Tibial nerve (tissue), 4 donors: ENCODE data around the gene BTBD9. TPM values are rescaled to one million over a fixed set of nuclear protein-coding genes. Genes with fewer than 3 reads are reported as not detected.

Experiments used
- DNase-seq, 2 donors: peaks; one replicate each; pipeline ENCODE4 v3.0.0-alpha.2; 2019; ENCODE audit warnings: low spot score in 2 of 2
- H3K27ac ChIP-seq, 4 donors: fragments of 200-600 bp; sonication (generic) in 3 of 4; one replicate each; pipeline ENCODE4 v1.5.1; 2017 to 2019; ENCODE audit warnings: mild to moderate bottlenecking in 1 of 4
- H3K27me3 ChIP-seq, 2 donors: fragments of 200-600 bp; sonication (generic) in 1 of 2; one replicate each; pipeline versions ENCODE4 v1.5.1 to v1.6.0; 2017 to 2019
- H3K36me3 ChIP-seq, 3 donors: fragments of 200-600 bp; sonication (generic); one replicate each; pipeline ENCODE4 v1.5.1; 2018 to 2019
- H3K4me1 ChIP-seq, 4 donors: fragments of 200-600 bp; sonication (generic) in 3 of 4; one replicate each; pipeline ENCODE4 v1.5.1; 2017 to 2019
- H3K4me3 ChIP-seq, 4 donors: fragments of 200-600 bp; sonication (generic) in 3 of 4; one replicate each; pipeline ENCODE4 v1.5.1; 2017 to 2019; ENCODE audit warnings: mild to moderate bottlenecking in 1 of 4, moderate library complexity in 1 of 4
- H3K9me3 ChIP-seq, 4 donors: fragments of 200-600 bp; sonication (generic) in 3 of 4; one replicate each; pipeline ENCODE4 v1.5.1; 2017 to 2019
- EP300 ChIP-seq, 2 donors: sonication (generic); formaldehyde crosslinking; IDR thresholded peaks; one replicate each; pipeline ENCODE4 v1.6.1; 2017; ENCODE audit warnings: antibody characterized with exemption in 2 of 2, mild to moderate bottlenecking in 1 of 2
- POLR2A ChIP-seq, 2 donors: fragments of 450-650 bp; IDR thresholded peaks; one replicate each; pipeline ENCODE4 v1.6.1; 2017; ENCODE audit warnings: antibody characterized with exemption in 2 of 2, mild to moderate bottlenecking in 2 of 2, moderate library complexity in 2 of 2
- WGBS, 2 donors: methylation state at CpG; one replicate each; pipeline ENCODE4 v1.1.5; 2018; 5-methylcytosine and 5-hydroxymethylcytosine counted together
- total RNA-seq, 4 donors: library from RNA; depleted of rRNA; stranded (reverse); fragments of >200 nt; gene quantifications; one replicate each; pipeline ENCODE4 v1.1.0, GENCODE V29; 2016
- TF ChIP-seq, protein P1 (sequence below), 5 experiments: fragments of 200-600 bp in 3 of 5; fragments of 450-650 bp in 2 of 5; sonication (generic) in 3 of 5; IDR thresholded peaks; one replicate each; pipeline ENCODE4 v1.5.1; 2016 to 2019; ENCODE audit warnings: antibody characterized with exemption in 5 of 5, mild to moderate bottlenecking in 3 of 5, moderate library complexity in 2 of 5

BTBD9 gene
- total RNA-seq, 4 donors from 2014 or later, result 7.5 to 23.9 (median 10.7) TPM

DNA sequence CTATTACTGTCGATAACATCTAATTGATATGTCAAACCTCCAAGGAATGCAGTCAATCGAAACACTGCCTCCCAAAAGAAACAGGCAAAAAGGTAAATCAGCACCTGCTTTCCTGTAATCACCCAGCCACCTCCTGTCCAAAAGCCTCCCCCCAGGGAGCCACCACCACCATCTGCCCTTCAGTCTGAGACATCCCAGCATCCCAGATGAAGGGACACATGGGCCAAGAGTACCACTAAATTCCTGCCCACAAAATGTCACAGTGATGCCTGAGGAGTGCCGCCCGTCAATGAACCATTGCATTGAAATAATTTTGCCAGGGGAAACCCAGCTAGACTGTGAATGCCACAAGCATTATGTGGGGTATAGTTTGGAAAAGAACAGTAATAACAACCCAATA lies 418.5 kb downstream of the BTBD9 start:
- Histone ChIP-seq H3K27ac (peak overlapping the region in 1 of 4 donors; percentile 45), H3K4me1 (peaks cover 0 to 5% (median 0%) of the 10 kb centered on the region in 4 donors)
- 85 to 95% methylated on average over 4 of the region's 4 CpGs for WGBS, 2 donors

DNA sequence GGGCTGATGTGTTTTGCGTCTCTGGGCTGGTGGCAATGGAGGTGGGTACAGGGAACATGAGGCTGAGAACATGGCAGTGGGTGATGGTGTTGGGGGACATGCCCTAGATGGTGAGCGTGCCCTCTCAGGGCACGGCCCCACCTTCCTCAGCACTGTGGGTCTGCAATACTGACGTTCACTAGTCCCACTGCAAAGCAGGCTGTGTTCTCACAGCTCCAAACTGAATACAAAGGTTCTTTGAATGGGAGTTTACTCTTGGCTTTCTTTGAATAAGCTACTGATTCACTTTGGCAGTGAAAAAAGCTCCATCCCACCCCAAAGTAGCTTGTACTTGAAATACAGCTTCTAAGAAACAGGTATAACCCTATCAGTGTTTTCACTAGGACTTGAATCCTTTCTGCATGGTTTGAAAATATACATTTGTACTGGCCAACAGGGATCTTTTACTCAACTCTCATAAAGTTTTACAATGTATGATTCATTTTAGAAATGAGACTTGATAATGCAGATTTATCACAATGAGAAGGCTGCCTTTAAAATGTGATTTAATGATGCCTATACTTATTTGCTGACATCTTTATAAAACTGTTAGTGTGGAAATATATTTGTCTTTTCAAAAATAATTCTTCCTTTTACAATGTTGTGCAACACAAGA lies 419.5 kb downstream of the BTBD9 start:
- Histone ChIP-seq H3K4me3 (no peak overlapping the region), H3K36me3 (no peaks in the 10 kb centered on the region), H3K27me3 (no peaks in the 10 kb centered on the region), H3K9me3 (no peaks in the 10 kb centered on the region), H3K27ac (peak overlapping the region in 2 of 4 donors; percentile 3 to 6), H3K4me1 (peaks cover 0 to 3% (median 0%) of the 10 kb centered on the region in 4 donors)
- no peak for TF ChIP-seq POLR2A (IDR thresholded peaks at IDR 0.05)
- TF ChIP-seq EP300 (IDR thresholded peaks at IDR 0.05), result peak in 1 of 2 donors; percentile 22
- DNase-seq, result no peak
- WGBS, 2 donors, result 57 to 61% methylated on average over 4 of the region's 4 CpGs

More for the DNA sequence above, 418.5 kb downstream of the BTBD9 start:
- Histone ChIP-seq H3K4me3 (no peak overlapping the region), H3K27me3 (no peaks in the 10 kb centered on the region), H3K36me3 (no peaks in the 10 kb centered on the region), H3K9me3 (no peaks in the 10 kb centered on the region)
- TF ChIP-seq, protein P1, sequence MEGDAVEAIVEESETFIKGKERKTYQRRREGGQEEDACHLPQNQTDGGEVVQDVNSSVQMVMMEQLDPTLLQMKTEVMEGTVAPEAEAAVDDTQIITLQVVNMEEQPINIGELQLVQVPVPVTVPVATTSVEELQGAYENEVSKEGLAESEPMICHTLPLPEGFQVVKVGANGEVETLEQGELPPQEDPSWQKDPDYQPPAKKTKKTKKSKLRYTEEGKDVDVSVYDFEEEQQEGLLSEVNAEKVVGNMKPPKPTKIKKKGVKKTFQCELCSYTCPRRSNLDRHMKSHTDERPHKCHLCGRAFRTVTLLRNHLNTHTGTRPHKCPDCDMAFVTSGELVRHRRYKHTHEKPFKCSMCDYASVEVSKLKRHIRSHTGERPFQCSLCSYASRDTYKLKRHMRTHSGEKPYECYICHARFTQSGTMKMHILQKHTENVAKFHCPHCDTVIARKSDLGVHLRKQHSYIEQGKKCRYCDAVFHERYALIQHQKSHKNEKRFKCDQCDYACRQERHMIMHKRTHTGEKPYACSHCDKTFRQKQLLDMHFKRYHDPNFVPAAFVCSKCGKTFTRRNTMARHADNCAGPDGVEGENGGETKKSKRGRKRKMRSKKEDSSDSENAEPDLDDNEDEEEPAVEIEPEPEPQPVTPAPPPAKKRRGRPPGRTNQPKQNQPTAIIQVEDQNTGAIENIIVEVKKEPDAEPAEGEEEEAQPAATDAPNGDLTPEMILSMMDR (IDR thresholded peaks at IDR 0.05), result no peak
- no peak for TF ChIP-seq EP300 (IDR thresholded peaks at IDR 0.05)
- TF ChIP-seq POLR2A (IDR thresholded peaks at IDR 0.05), result no peak
- no peak for DNase-seq

DNA sequence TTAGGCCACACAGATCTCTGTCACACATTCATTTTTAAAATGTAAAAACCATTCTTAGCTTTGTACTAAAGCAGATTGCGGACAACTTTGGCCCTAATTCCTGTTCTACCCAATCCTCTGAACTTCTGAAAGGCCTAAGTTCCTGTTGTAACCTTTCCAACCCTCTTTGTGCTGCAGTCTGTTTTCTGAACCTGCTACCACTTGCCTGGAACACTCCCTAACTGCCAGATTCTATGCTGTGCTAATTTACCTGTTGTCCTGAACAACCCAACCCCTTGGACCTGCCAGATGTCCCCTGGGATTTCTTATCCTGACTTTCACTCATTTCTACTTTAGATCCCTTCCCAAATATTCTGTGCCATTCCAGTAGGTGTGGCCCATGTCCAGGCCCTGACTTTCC lies 421.5 kb downstream of the BTBD9 start:
- TF ChIP-seq EP300 (IDR thresholded peaks at IDR 0.05) (no peak), POLR2A (IDR thresholded peaks at IDR 0.05) (no peak)
- TF ChIP-seq, protein P1 (IDR thresholded peaks at IDR 0.05), result no peak
- no peak for DNase-seq
- Histone ChIP-seq H3K9me3 (no peaks in the 10 kb centered on the region), H3K36me3 (no peaks in the 10 kb centered on the region), H3K27me3 (no peaks in the 10 kb centered on the region), H3K27ac (no peak overlapping the region), H3K4me3 (no peak overlapping the region), H3K4me1 (peaks cover 0 to 20% (median 7%) of the 10 kb centered on the region in 4 donors)
- WGBS, 2 donors, result 100% methylated on average over 1 of the region's 1 CpG

DNA sequence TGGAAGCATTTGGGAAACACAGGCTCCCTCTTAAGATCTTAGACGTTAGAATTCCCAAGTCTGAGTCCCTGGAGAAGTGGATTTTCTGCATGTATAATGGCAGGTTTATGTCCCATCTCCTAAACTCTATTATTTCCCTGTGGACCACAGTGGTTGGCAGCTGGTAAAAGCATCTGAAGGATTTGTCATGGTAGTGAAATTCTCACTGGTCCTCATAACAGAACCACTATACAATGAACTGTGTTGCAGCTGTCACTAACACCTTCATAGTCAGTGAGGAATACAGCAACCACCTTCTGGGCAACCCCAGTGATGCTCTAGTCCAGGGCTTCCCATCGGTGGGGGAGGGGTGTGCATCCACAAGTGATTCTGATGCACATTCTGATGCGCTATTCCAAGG lies 423.3 kb downstream of the BTBD9 start:
- H3K36me3 ChIP-seq, result no peaks in the 10 kb centered on the region
- 90 to 94% methylated on average over 3 of the region's 3 CpGs for WGBS, 2 donors
- no peak overlapping the region for H3K27ac ChIP-seq
- no peaks in the 10 kb centered on the region for H3K9me3 ChIP-seq
- DNase-seq, result no peak
- no peak for TF ChIP-seq POLR2A (IDR thresholded peaks at IDR 0.05)
- TF ChIP-seq EP300 (IDR thresholded peaks at IDR 0.05), result no peak
- TF ChIP-seq, protein P1 (IDR thresholded peaks at IDR 0.05), result no peak
- H3K4me1 ChIP-seq, result peaks cover 0 to 38% (median 17%) of the 10 kb centered on the region in 4 donors
- H3K27me3 ChIP-seq, result no peaks in the 10 kb centered on the region
- no peak overlapping the region for H3K4me3 ChIP-seq

DNA sequence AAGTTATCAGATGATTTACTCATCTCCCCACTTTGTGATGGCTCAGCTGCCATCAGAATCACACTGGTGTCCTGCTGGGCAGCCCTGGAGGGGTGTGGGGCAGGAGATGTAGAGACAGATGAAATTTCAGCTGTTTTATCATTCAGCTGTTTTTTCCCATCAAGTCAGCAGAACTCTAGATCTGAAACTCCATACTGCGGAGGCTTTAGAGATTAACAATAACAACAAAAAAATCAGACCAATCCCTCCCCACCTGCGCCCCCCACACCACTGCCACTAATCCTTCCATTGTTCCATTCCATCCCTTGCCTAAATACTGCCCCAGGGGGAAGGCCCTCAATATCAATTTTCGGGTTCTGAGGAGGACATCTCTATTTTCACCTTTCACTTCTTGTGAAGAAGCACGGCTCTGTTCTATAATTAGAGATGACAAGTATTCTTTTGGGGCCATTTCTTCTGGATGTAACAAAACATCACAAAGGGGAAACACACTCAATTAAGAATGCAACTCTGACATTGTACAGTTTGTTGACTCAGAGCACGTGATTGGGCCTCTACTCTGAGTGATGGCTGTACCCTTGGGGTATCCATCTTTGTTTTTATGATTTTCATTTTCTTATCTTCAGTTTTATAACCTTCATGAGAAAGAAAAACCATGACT lies 423.9 kb downstream of the BTBD9 start:
- no peak for DNase-seq

More for the DNA sequence above, 423.9 kb downstream of the BTBD9 start:
- H3K4me1 ChIP-seq, result peaks cover 0 to 39% (median 17%) of the 10 kb centered on the region in 4 donors
- H3K4me3 ChIP-seq, result no peak overlapping the region
- no peak for TF ChIP-seq POLR2A (IDR thresholded peaks at IDR 0.05)
- TF ChIP-seq, protein P1 (IDR thresholded peaks at IDR 0.05), result no peak
- TF ChIP-seq EP300 (IDR thresholded peaks at IDR 0.05), result no peak
- WGBS, 2 donors, result 85% methylated on average over 5 of the region's 5 CpGs
- no peaks in the 10 kb centered on the region for H3K36me3 ChIP-seq
- H3K27me3 ChIP-seq, result no peaks in the 10 kb centered on the region
- H3K9me3 ChIP-seq, result no peaks in the 10 kb centered on the region
- peak overlapping the region in 1 of 4 donors; percentile 11 for H3K27ac ChIP-seq
